Stimulated activated CD4-positive, alpha-beta T cell treated with anti-CD3 and anti-CD28 coated beads, TNF-alpha, amount 100 ng/mL, for 1 hour (primary cell): ENCODE results near the gene ITGA6.

Source experiments
- DNase-seq, 3 donors: peaks; one replicate each; pipeline ENCODE4 v3.0.0-alpha.2; 2020; ENCODE audit warnings: low read depth in 3 of 3, low spot score in 1 of 3

ITGA6 gene

GRCh38 chr2:172415865-172416183, 11.6 kb upstream of the ITGA6 start:
- DNase-seq = no peak

GRCh38 chr2:172416447-172417058, 10.8 kb upstream of the ITGA6 start:
- no peak for DNase-seq

GRCh38 chr2:172420216-172420615, 7.2 kb upstream of the ITGA6 start:
- no peak for DNase-seq

- DNase-seq = no peak
Observed at GRCh38 chr2:172423160-172423559, 4.2 kb upstream of the ITGA6 start.

- DNase-seq = no peak
Observed at GRCh38 chr2:172425336-172425735, 2.0 kb upstream of the ITGA6 start.

DNA sequence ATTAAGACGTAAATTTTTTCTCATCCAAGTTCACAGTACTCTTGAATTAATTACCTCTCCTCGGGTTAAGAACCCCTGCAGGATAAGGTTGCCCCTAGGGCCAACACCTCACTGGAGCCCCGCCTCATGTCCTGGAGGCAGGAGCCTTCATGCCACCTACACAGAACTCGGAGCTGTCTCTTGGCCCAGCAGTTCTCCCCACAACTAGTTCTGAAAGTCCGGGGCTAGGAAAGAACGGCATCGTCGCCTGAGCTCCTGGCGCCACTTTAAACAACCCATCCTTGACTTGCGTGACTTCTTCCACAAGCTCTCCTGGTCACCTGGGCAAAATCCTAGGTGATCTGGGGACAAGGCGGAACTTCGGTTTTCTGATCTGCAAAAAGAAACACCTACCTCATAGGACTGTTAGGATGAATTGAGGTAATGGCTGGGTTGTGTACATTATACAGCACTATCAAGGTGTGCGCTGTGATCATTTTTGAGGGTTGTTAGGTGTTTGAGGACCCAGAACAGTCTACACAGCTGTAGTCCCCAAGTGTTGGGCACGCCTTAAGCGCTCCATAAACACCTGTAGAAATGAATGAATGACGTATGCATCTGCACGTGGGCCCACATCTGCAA, 641 bp upstream of the ITGA6 start:
- no peak for DNase-seq

DNA sequence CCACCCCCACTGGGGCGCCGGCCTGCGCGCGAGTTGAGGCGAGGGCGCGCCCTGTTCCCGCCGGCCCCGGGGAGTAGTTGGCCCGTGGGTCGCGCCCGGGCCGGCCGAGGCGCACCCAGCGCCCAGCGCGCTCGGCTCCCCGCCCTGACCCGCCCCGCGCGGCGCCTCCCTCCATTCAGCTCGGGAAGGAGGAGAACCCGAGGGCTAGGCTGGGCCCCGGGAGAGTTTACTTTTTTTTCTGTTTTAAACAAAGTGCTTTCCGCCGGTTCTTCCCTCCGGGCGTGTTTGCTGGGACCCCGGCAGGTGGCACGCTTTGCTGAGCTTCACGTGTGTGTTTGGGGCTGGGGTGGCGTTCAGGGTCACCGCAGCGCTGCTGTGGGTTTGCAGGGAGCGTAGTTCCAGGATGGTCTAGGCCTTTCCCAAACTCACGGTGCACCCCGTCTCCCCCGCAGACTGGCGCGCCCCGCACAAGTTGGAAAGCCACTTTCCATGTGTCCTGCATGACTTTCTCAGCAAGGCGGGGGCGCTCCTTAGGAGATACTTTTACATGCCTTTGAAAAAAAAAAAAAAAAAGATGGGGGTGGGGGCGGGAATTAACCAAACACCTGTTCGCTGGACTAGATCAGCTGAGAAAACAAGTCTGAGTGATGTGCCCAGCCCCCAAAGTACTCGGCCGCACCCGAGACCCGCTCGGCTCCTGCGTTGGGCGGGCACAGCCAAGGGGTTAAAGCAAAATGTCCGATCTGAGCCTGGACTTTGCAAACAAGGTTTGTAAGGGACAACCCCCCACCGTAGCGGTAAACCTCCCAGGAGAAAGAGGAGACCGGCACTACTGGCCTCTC, 825 bp downstream of the ITGA6 start:
- peak in 2 of 3 donors; percentile 40 to 41 for DNase-seq

- no peak for DNase-seq
Observed at GRCh38 chr2:172428832-172429210, 1.4 kb downstream of the ITGA6 start.

DNA sequence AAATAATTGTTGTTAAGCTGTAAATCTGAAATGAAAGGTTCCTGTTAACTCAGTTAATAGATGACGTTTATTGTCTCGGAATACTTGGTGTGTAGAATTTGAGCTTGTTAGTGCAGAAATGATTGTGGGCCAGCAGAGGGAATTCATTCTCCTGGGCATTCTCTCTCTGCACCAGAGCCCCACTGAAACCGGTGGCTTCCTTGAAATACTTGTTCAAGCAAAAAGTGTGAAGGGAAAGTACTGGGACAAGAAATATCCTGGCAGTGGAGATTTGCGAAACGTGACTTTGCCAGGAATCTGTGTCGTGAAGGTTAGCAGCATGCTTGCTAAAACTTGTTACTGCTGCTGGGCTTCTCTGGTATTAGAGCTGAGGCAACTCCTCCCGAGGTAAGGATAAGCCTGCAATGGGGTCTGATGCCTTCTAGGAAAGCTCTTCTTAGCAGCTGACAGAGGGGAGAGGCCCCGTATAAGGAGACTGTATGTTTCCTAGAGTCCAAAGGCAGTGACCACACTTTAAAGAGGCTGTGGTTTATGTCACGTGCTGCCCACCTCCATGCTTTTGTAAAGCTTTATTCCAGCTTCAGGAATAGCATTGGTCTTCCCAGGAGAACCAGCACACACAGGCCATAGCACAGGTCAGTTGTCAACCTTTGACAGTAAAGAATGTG, 2.0 kb downstream of the ITGA6 start:
- no peak for DNase-seq

- DNase-seq = no peak
Observed at GRCh38 chr2:172430027-172430426, 2.6 kb downstream of the ITGA6 start.

GRCh38 chr2:172430678-172431077, 3.3 kb downstream of the ITGA6 start:
- DNase-seq = no peak

GRCh38 chr2:172431463-172431862, 4.1 kb downstream of the ITGA6 start:
- DNase-seq = no peak

DNA sequence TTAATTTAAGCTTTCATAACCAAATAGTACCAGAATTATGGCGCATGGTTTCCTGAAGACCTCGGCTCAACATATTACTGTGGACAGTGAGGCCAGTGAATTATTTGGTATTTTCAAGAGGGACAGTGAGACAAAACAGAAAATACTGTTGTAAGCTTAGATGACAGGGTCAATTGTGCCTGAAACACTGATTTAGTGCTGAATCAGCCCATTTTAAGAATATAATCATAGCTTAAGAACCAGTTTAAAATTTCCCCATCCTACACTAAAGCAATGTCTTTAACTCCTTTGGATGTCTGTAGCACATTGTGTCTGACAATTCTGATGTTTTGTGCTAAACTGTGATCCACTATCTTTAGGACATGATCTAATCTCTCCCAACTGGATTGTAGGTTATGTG, 4.6 kb downstream of the ITGA6 start:
- no peak for DNase-seq

DNA sequence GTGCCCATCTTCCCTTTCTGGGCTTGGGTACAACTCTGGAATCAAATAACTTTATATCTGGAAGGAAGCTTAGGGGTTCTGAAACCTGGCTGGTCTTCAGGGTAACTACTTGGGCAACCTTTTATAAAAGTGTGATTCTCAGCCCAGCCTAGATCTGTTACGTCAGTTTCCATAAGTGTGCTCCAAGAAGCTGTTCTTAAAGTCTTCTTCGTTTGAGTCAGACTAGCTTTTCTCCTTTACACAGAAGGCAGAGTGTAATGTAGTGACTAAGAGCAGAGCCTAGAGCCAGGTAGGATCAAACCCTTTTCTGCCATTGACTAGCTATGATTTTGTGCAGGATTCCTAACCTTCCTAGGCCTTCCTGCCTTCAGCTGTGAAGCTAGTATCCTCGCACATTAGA, 5.8 kb downstream of the ITGA6 start:
- no peak for DNase-seq

- DNase-seq = no peak
Observed at GRCh38 chr2:172434821-172435605, 7.6 kb downstream of the ITGA6 start.

DNA sequence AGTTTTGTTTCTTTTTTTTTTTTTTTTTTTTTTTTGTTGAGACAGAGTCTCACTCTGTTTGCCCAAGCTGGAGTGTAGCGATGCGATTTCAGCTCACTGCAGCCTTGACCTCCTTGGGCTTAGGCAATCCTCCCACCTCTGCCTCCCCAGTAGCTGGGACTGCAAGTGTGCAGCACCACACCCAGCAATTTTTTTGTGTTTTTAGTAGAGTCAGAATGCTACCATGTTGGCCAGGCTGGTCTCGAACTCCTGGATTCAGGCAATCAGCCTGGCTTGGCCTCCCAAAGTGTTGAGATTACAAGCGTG, 8.2 kb downstream of the ITGA6 start:
- no peak for DNase-seq

DNA sequence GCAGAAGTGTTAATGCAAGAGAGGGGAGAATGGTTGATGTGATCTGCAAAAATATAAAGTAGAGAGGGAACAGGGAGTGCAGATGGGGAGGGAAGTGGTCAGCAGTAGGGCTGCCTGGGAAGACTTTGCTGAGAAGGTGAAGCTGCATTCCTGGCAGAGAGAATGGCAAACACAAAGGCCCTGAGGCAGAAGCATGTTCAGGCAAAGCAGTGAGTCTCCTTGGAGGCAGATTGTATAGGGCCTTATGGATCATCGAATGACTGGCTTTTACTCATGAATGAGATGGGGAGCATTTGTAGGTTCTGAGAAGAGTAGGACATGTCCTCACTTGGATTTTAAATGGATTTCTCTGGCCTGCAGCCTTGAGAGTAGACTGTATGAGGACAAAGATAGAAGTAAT, 9.5 kb downstream of the ITGA6 start:
- DNase-seq = no peak

DNA sequence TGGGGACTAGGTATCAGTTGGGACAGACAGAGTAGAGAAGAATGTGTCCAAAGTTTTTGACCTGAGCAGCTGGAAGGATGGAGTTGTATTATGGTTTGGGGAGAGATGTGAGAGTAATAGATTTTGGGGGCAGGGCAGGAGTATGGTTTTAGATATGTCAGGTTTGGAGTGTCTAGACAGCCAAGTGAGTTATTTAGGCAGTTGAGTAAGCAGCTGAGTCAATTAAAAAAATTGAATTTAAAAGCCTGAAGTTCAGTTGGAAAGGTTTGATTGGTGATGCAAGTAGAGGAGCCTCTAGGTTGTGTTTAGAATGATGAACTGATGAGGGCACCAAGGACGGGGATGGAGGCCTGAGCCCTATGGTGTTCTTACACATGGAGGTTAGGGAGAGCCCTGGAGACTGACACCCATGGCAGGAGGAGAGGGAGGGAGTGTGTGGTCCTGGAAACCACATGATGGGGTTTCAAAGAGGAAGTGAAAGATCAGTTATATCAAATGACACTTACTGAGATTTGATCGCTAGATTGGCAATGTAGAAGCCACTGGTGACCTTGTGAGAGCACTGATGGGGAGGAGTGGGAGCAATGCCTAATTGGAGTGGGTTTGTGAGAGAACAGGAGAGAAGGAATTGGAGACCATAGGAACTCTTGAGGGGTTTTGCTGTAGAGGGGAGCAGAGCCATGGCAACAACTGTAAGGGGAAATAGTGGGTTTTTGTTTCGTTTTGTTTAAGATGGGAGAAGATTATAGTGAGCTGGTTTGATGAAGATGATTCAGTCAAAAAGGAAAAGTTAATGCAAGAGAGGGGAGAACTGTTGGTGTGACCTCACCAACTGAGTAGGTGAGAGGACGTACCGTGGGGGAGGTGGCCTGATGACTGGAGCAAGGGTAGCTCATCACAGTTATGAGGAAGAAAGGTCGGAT, 10.3 kb downstream of the ITGA6 start:
- DNase-seq = no peak

DNA sequence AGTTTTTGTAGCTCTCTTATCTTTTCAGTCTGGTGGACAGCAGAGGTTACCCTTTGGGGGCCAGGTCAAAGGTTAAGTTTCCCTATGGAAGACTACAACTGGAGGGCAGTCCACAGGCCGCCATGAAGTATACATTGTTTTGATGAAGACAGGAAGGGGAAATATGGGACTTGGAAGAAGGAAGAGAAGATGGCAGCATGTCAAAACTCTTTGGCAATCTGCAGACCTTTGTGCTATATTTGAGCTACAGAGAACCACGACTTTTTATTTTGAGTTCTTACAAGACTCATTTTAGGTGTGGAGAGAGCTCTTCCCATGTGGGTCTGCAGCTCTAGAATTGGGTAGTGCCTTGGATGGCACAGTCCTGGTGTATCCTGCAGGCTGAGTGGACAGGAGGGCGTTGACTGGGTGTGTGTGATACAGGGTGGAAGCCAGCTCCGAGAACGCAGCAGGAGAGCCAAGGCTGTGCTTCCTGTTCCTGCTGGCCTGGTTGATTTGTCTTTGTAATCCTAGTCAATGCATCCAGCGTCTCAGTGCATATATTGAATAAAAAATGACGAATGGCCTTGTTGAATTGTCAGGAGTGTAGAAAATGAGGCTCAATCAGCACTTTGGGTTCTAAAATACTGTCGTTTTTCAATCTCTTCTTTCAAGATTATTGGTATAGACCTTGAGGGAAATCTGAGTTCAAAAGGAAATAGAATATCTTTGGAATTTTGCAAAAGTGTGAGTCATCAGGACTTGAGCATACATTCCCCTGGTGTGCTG, 11.5 kb downstream of the ITGA6 start:
- DNase-seq = no peak

- no peak for DNase-seq
Observed at GRCh38 chr2:172439509-172439860, 12.1 kb downstream of the ITGA6 start.
